Raji (cell line): ENCODE data around the gene DCUN1D1.

Experiments
- POLR2A ChIP-seq: IDR thresholded peaks from 2 replicates; pipeline ENCODE4 v1.6.1; 2011; ENCODE audit warnings: low read depth, low read length, control low read depth; ENCODE audit not compliant: insufficient read depth

The DCUN1D1 gene

GRCh38 chr3:182891364-182891763 is 89.0 kb downstream of the DCUN1D1 start:
- no peak for TF ChIP-seq POLR2A

DNA sequence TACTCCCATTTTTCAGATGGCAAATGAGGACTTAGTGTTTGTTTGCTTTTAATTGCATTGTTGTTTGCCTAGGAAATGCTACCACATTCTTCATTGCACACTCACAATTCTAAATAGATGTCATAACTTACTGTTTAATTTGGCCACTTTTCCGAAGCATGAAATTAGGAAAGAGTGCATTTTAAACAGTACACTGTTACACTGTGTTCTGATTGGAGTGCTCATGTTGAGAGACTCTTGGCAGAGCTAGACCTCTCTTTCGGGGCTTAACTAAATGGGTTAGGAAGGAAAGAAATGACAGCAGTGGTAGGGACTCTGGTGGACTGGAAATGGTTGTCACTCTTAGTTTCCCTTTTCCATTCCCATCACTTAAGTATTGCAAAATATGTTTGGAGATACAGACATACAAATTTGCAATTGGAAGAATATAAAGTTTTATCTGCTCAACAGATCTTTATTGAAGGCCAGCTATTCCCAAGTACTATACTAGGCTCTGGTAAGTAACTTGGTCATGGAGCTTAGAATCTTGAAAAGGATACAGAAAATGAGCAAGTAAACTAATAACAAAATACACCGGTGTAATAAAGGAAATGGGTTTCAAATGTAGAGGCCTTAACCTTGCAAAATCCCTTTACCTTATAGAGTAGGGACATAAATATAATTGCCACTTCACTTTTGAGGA is 90.2 kb downstream of the DCUN1D1 start:
- no peak for TF ChIP-seq POLR2A
